ENCODE data around the gene GATA2. TPM values are rescaled to one million over a fixed set of nuclear protein-coding genes. Genes with fewer than 3 reads are reported as not detected.

Gene GATA2
- total RNA-seq, 1 donor from 2014 or later = 0.10 TPM

- H3K4me1 Mint-ChIP-seq (ENCODE audit: low read depth) = no peaks in the 10 kb centered on the region
- peak; percentile 70 for DNase-seq (ENCODE audit: low spot score)
- H3K4me3 Mint-ChIP-seq (ENCODE audit: unreplicated experiment) = no peak overlapping the region
- H3K9me3 Mint-ChIP-seq (ENCODE audit: low read depth) = no peaks in the 10 kb centered on the region
- no peaks in the 10 kb centered on the region for H3K36me3 Mint-ChIP-seq (ENCODE audit: low read depth)
- TF ChIP-seq, protein P1, sequence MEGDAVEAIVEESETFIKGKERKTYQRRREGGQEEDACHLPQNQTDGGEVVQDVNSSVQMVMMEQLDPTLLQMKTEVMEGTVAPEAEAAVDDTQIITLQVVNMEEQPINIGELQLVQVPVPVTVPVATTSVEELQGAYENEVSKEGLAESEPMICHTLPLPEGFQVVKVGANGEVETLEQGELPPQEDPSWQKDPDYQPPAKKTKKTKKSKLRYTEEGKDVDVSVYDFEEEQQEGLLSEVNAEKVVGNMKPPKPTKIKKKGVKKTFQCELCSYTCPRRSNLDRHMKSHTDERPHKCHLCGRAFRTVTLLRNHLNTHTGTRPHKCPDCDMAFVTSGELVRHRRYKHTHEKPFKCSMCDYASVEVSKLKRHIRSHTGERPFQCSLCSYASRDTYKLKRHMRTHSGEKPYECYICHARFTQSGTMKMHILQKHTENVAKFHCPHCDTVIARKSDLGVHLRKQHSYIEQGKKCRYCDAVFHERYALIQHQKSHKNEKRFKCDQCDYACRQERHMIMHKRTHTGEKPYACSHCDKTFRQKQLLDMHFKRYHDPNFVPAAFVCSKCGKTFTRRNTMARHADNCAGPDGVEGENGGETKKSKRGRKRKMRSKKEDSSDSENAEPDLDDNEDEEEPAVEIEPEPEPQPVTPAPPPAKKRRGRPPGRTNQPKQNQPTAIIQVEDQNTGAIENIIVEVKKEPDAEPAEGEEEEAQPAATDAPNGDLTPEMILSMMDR (IDR thresholded peaks at IDR 0.05) = no peak
- H3K27ac Mint-ChIP-seq (ENCODE audit: unreplicated experiment) = no peak overlapping the region
- peaks cover 53% of the 10 kb centered on the region for H3K27me3 Mint-ChIP-seq (ENCODE audit: low read depth)
Measured at GRCh38 chr3:128455786-128456748, 36.9 kb downstream of the GATA2 start.

DNA sequence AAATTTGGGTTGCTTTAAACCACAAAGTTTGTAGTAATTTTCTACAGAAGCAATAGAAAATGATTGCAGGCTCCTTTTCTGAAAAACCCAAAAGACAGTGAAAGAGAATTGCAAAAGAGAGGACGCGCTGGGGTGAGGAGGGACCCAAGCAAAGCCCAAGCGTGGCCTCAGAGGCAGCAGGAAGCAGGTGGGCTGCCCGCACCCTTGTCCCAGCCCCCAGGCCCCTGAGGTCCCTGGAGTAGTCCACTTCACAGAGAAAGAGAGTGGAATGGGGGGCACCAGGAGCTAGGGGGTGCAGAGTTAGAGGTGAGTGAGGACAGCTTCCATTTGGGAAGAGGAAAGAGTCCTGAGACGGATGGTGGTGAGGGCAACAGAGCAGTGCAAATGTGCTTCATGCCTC lies 37.9 kb downstream of the GATA2 start:
- Mint-ChIP-seq H3K36me3 (ENCODE audit: low read depth) (peaks cover 2% of the 10 kb centered on the region), H3K9me3 (ENCODE audit: low read depth) (no peaks in the 10 kb centered on the region), H3K27me3 (ENCODE audit: low read depth) (peaks cover 61% of the 10 kb centered on the region), H3K4me1 (ENCODE audit: low read depth) (no peaks in the 10 kb centered on the region), H3K4me3 (ENCODE audit: unreplicated experiment) (no peak overlapping the region), H3K27ac (ENCODE audit: unreplicated experiment) (no peak overlapping the region)
- peak; percentile 35 for DNase-seq (ENCODE audit: low spot score)
- TF ChIP-seq, protein P1 (IDR thresholded peaks at IDR 0.05) = no peak

DNA sequence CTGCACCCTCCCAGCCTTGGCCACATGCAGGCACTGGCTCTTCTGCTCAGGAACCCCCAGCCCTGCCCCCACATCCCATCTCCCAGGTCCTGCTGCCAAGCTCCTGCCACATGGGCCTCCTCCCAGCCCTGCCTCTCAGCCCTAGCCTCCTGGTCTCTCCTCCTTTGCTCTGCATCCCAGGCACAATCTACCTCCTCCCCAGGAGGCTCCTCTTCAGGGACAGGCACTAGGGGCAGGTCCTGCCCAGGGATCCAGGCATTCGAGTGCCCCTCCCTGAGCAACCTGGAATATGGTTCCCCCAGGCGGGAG lies 38.7 kb downstream of the GATA2 start:
- no peaks in the 10 kb centered on the region for H3K9me3 Mint-ChIP-seq (ENCODE audit: low read depth)
- peak; percentile 53 for DNase-seq (ENCODE audit: low spot score)
- H3K4me1 Mint-ChIP-seq (ENCODE audit: low read depth) = no peaks in the 10 kb centered on the region
- peaks cover 63% of the 10 kb centered on the region for H3K27me3 Mint-ChIP-seq (ENCODE audit: low read depth)
- TF ChIP-seq, protein P1 (IDR thresholded peaks at IDR 0.05) = no peak
- peaks cover 2% of the 10 kb centered on the region for H3K36me3 Mint-ChIP-seq (ENCODE audit: low read depth)
- H3K4me3 Mint-ChIP-seq (ENCODE audit: unreplicated experiment) = no peak overlapping the region
- H3K27ac Mint-ChIP-seq (ENCODE audit: unreplicated experiment) = no peak overlapping the region

DNA sequence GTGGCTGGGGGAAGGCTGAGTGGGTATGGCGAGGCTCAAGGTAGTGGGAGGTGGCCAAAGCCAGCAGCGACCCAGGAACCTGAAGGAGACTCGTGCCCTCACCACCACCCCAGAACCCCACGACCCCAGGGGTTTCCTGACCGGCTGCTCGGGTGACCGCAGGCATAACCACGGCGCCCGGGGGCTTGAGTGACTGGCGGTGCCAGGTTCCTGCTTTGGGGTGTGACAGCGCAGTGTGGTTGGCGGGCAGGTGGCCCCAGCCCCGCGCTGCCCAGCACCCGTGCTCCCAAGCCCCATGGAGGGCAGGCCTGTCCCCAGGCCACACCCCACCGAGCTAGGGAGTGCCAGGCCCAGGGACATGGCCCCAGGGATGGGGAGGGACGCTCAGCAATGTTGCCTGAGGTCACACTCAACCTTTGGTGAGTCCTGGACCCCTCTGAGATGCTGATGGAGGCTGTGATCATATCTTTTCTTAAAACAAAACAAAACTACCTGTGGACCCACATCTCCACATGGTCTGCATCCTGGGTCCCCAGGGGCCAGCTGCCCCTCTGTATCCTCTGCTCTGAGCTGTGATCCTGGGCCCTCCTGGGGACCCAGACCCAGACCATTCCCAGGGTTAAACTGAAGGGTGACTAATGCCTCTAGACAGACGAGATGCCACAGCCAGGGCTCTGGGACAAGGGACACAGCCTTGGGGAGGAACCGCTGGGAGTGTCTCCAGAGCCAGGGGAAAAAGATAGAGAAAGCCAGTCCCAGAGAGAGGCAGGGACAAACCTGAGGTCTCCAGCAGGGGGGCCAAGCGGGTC lies 39.3 kb downstream of the GATA2 start:
- TF ChIP-seq, protein P1 (IDR thresholded peaks at IDR 0.05) = no peak
- Mint-ChIP-seq H3K4me3 (ENCODE audit: unreplicated experiment) (no peak overlapping the region), H3K27me3 (ENCODE audit: low read depth) (peaks cover 64% of the 10 kb centered on the region), H3K36me3 (ENCODE audit: low read depth) (peaks cover 2% of the 10 kb centered on the region), H3K27ac (ENCODE audit: unreplicated experiment) (no peak overlapping the region), H3K4me1 (ENCODE audit: low read depth) (no peaks in the 10 kb centered on the region), H3K9me3 (ENCODE audit: low read depth) (no peaks in the 10 kb centered on the region)
- DNase-seq (ENCODE audit: low spot score) = peak; percentile 52

DNA sequence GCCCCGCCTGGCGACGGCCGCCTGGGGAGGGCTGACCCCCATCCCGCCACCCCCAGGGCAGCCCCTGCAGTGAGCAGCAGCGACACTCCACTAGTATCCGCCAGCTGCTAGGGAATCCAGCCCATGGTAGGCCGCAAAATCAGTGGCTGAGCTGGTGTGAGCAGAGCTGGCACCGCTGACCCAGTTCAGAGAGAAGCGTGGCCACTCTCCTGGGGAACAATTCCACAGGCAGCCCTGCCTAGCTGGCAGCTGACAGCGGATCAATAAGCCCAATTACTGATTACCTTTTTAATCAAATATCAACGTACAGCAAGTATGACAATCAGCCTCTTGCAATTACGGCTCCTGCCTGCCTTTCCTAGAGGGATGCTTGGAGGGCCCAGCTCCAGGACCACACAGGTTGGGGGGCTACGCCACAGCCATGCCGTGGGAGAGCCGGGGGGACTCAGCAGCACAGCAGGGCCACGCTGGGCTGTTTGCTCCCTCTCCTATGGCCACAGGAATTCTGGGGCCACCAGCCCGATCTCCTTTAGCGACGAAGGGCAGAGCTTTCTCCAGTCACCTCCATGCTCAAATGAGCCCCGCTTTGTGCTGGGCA lies 40.2 kb downstream of the GATA2 start:
- H3K4me3 Mint-ChIP-seq (ENCODE audit: unreplicated experiment) = no peak overlapping the region
- TF ChIP-seq, protein P1 (IDR thresholded peaks at IDR 0.05) = no peak
- no peaks in the 10 kb centered on the region for H3K9me3 Mint-ChIP-seq (ENCODE audit: low read depth)
- H3K27me3 Mint-ChIP-seq (ENCODE audit: low read depth) = peaks cover 66% of the 10 kb centered on the region
- no peaks in the 10 kb centered on the region for H3K4me1 Mint-ChIP-seq (ENCODE audit: low read depth)
- no peak overlapping the region for H3K27ac Mint-ChIP-seq (ENCODE audit: unreplicated experiment)
- peaks cover 2% of the 10 kb centered on the region for H3K36me3 Mint-ChIP-seq (ENCODE audit: low read depth)
- no peak for DNase-seq (ENCODE audit: low spot score)

All from chondrocyte (in vitro differentiated cells).